ENCODE measurements around the gene EGFR. TPM values are rescaled to one million over a fixed set of nuclear protein-coding genes. Genes with fewer than 3 reads are reported as not detected.

EGFR gene
- total RNA-seq, 4 donors from 2014 or later: 87.2 to 124 (median 94.5) TPM

DNA sequence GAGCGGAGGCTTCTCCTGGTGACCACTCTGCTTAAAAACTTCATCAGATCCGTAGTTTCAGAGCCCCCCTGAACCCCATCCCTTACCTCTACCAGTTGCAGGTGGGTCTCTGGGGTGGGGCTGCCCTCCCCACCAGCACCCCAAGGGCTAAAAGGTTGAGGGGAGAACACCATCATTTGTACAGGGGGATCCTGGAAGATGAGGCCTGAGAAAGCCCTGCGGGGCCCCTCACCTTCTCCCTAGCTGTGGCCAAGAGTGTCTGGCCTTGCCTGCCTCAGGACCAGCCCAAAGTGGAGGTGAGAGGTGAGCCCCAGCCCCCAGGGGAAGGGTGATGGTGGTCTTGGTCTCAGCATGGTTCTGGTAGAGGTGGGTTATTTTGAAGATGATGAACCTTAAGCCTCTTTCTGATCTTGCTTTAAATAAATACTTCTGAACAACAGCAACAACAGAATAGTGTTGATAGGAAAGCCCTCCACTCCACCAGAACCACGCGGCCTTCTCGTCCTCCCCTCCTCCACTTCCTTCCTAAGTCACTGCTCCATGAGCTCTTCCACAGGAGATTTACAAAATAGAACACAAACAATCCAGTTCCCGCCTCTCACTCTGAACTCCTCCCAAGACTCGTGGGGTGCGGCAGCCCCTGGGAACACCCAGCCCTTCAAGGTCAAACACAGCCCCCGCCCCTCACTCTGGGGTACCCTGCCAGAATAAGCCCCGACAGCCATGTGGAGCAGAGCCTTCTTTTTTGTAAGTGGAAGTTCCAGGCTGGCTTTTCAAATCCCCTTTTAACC, 169.1 kb downstream of the EGFR start:
- no peak for ATAC-seq (ENCODE audit: low FRiP score)
- TF ChIP-seq, protein P1, sequence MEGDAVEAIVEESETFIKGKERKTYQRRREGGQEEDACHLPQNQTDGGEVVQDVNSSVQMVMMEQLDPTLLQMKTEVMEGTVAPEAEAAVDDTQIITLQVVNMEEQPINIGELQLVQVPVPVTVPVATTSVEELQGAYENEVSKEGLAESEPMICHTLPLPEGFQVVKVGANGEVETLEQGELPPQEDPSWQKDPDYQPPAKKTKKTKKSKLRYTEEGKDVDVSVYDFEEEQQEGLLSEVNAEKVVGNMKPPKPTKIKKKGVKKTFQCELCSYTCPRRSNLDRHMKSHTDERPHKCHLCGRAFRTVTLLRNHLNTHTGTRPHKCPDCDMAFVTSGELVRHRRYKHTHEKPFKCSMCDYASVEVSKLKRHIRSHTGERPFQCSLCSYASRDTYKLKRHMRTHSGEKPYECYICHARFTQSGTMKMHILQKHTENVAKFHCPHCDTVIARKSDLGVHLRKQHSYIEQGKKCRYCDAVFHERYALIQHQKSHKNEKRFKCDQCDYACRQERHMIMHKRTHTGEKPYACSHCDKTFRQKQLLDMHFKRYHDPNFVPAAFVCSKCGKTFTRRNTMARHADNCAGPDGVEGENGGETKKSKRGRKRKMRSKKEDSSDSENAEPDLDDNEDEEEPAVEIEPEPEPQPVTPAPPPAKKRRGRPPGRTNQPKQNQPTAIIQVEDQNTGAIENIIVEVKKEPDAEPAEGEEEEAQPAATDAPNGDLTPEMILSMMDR (IDR thresholded peaks at IDR 0.05): no peak
- no peak for DNase-seq (ENCODE audit: low spot score)

- ATAC-seq (ENCODE audit: low FRiP score): no peak
- TF ChIP-seq, protein P1 (IDR thresholded peaks at IDR 0.05): no peak
- DNase-seq (ENCODE audit: low spot score): no peak
Observed at GRCh38 chr7:55188590-55189138, 169.8 kb downstream of the EGFR start.

DNA sequence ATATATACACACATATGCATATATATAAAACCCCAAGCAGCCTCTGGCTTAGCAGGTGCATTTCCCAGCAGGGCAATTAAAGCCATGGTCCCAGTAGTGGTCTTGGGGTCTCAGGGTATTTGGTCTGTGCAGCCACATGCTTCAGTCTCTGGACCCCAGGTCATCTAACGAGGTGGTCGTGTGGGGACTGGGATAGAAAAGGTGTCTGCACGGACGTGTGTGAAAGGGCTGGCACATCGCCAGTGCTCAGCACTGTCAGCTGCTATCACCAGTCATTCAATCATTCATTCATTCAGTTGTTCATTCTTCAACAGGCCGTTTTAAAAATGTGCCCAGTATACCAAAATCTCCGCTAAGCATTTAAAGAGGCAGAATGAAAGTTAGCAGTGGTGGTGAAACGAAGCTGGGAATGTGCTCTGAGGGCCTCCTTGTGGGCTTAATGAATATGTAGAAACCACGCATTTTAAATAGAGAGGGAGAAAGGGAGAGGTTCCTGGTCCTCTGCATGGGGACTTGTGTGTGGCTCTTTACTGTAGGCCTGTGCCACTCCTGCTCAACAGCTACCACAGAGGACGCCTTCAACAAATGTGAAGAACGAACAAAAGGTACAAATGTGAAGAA, 170.4 kb downstream of the EGFR start:
- TF ChIP-seq, protein P1 (IDR thresholded peaks at IDR 0.05): no peak
- ATAC-seq (ENCODE audit: low FRiP score): no peak
- no peak for DNase-seq (ENCODE audit: low spot score)

DNA sequence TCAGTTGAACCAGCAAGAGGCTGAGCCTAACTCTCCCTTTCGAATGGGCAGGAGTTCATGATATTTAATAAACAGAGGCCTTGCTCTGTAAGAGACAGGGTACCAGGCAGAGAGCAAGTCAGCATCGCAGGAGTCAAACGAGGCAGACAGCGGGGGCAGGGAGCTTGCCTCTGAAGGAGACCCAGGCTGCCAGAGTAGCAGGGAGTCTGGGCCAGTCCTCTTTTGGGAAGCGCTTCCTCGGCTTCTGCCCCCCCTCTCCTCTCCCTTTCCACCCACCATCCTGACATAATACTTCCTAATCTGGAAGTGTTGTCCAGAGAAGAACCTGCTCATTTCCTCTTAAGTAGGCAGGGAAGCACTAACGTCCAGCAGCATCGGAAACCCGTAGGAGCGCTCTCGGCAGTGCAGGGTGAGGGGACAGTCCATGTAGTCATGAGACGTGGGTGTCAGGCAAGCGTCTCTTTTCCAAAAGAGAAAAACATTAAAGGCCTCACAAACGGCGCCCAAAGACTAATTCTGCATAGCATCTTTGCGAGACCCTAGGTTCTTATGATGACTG, 171.1 kb downstream of the EGFR start:
- ATAC-seq (ENCODE audit: low FRiP score): no peak
- no peak for DNase-seq (ENCODE audit: low spot score)
- TF ChIP-seq, protein P1 (IDR thresholded peaks at IDR 0.05): no peak

- TF ChIP-seq, protein P1 (IDR thresholded peaks at IDR 0.05): no peak
- ATAC-seq (ENCODE audit: low FRiP score) (no peak), DNase-seq (ENCODE audit: low spot score) (no peak)
Observed at GRCh38 chr7:55190511-55191160, 171.8 kb downstream of the EGFR start.

GRCh38 chr7:55191161-55191925, 172.5 kb downstream of the EGFR start:
- DNase-seq (ENCODE audit: low spot score): no peak
- ATAC-seq (ENCODE audit: low FRiP score): no peak
- TF ChIP-seq, protein P1 (IDR thresholded peaks at IDR 0.05): no peak

Measured in omental fat pad (tissue), 4 donors.